Fibroblast of skin of left biceps (primary cell): Measurements from ENCODE around the gene LRRFIP1.

Source experiments
- DNase-seq, 2 experiments: peaks; one replicate each; pipeline ENCODE4 v3.0.0-alpha.2; 2013; ENCODE audit warnings: low read depth in 2 of 2

LRRFIP1 gene

GRCh38 chr2:237639052-237639835 is 11.9 kb downstream of the LRRFIP1 start:
- no peak for DNase-seq

GRCh38 chr2:237639836-237640220 is 12.4 kb downstream of the LRRFIP1 start:
- no peak for DNase-seq

GRCh38 chr2:237640493-237640998 is 13.2 kb downstream of the LRRFIP1 start:
- no peak for DNase-seq

- DNase-seq, result no peak
These were observed 14.8 kb downstream of the LRRFIP1 start for GRCh38 chr2:237642038-237642734.

- DNase-seq, result no peak
These were observed 15.7 kb downstream of the LRRFIP1 start for GRCh38 chr2:237643066-237643465.

GRCh38 chr2:237643582-237644380 is 16.4 kb downstream of the LRRFIP1 start:
- DNase-seq, result no peak

- no peak for DNase-seq
These were observed 17.0 kb downstream of the LRRFIP1 start for GRCh38 chr2:237644381-237644703.

GRCh38 chr2:237645261-237645660 is 17.9 kb downstream of the LRRFIP1 start:
- no peak for DNase-seq

GRCh38 chr2:237647176-237648015 is 20.0 kb downstream of the LRRFIP1 start:
- no peak for DNase-seq

GRCh38 chr2:237648016-237648381 is 20.6 kb downstream of the LRRFIP1 start:
- DNase-seq, result no peak

GRCh38 chr2:237649541-237650454 is 22.4 kb downstream of the LRRFIP1 start:
- no peak for DNase-seq

- DNase-seq, result no peak
These were observed 23.1 kb downstream of the LRRFIP1 start for GRCh38 chr2:237650455-237650850.

GRCh38 chr2:237651761-237652160 is 24.4 kb downstream of the LRRFIP1 start:
- DNase-seq, result no peak

GRCh38 chr2:237652181-237652580 is 24.8 kb downstream of the LRRFIP1 start:
- no peak for DNase-seq

GRCh38 chr2:237652854-237653253 is 25.5 kb downstream of the LRRFIP1 start:
- no peak for DNase-seq

- DNase-seq, result no peak
These were observed 26.6 kb downstream of the LRRFIP1 start for GRCh38 chr2:237653776-237654558.

GRCh38 chr2:237657063-237657462 is 29.7 kb downstream of the LRRFIP1 start:
- DNase-seq, result no peak

- no peak for DNase-seq
These were observed 33.1 kb downstream of the LRRFIP1 start for GRCh38 chr2:237660381-237660900.

GRCh38 chr2:237661270-237661669 is 33.9 kb downstream of the LRRFIP1 start:
- no peak for DNase-seq
